AG04449 (cell line): ENCODE measurements around the gene RIC8B.
"Not testable (repeated sequence)": the region's sequence is repeated elsewhere in the genome, so short reads cannot be mapped to it uniquely, and the experiment has no call there.

ENCODE experiments used
- CTCF ChIA-PET: fragments of 350-600 bp; formaldehyde crosslinking; extraction: SDS; loops from one replicate; lab custom pipeline; 2021; ENCODE audit warnings: antibody characterized with exemption; lab: Yijun Ruan, JAX
- POLR2A ChIA-PET: fragments of 400-600, 350-600 bp; formaldehyde crosslinking; extraction: SDS; loops from one replicate; lab custom pipeline; 2020; ENCODE audit warnings: antibody characterized with exemption, inconsistent platforms; lab: Yijun Ruan, JAX
- DNase-seq: peaks from one replicate; pipeline ENCODE4 v3.0.0-alpha.2; 2010; ENCODE audit warnings: low read depth, low spot score
- H3K4me3 ChIP-seq: 2 replicates; pipeline ENCODE4 v1.5.1; 2011; ENCODE audit warnings: low read depth, mild to moderate bottlenecking, control low read depth, low read length
- CTCF ChIP-seq: IDR thresholded peaks from one replicate; pipeline ENCODE4 v1.5.1; 2011; ENCODE audit warnings: mild to moderate bottlenecking, moderate library complexity, low read length, control low read depth, inconsistent platforms; ENCODE audit not compliant: insufficient read depth; ENCODE audit errors: missing control alignments

RIC8B gene

GRCh38 chr12:106918746-106919145 lies 144.3 kb downstream of the RIC8B start:
- H3K4me3 ChIP-seq = no peak overlapping the region
- no peak for DNase-seq
- TF ChIP-seq CTCF = peak; percentile 42
- ChIA-PET CTCF (interaction anchor here (0.7 to 5.9 kb wide), 19 partner anchors 9 to 691 kb away, joined by 3 to 118 read pairs (median 6); partner anchors contain the start of genes POLR3B and TMEM263), POLR2A (no interaction called here)

GRCh38 chr12:106919910-106920544 lies 145.5 kb downstream of the RIC8B start:
- ChIA-PET CTCF (interaction anchor here (0.7 to 5.9 kb wide), 43 partner anchors 10 to 693 kb away, joined by 3 to 118 read pairs (median 3); partner anchors contain the start of genes POLR3B and TMEM263), POLR2A (no interaction called here)
- peak; percentile 43 for TF ChIP-seq CTCF
- H3K4me3 ChIP-seq = no peak overlapping the region
- peak; percentile 14 for DNase-seq

GRCh38 chr12:106921976-106922375 lies 147.5 kb downstream of the RIC8B start:
- DNase-seq, POLR2A ChIA-PET, H3K4me3 ChIP-seq: not testable (repeated sequence)
- CTCF ChIA-PET = interaction anchor here (0.5 to 5.9 kb wide), 10 partner anchors 12 to 568 kb away, joined by 3 to 118 read pairs (median 4); partner anchors contain the start of gene POLR3B

GRCh38 chr12:106923594-106923993 lies 149.1 kb downstream of the RIC8B start:
- CTCF ChIA-PET = interaction anchor here (1.9 kb wide), 1 partner anchor 566 kb away, joined by 5 read pairs; the partner anchor contains the start of gene POLR3B
- POLR2A ChIA-PET, H3K4me3 ChIP-seq, DNase-seq: not testable (repeated sequence)

- POLR2A ChIA-PET = no interaction called here
- TF ChIP-seq CTCF = no peak
- DNase-seq = no peak
- CTCF ChIA-PET = no interaction called here
- no peak overlapping the region for H3K4me3 ChIP-seq
Measured at GRCh38 chr12:106924268-106924861, 149.9 kb downstream of the RIC8B start.

- POLR2A ChIA-PET = no interaction called here
- CTCF ChIA-PET = no interaction called here
- no peak overlapping the region for H3K4me3 ChIP-seq
- DNase-seq = no peak
- TF ChIP-seq CTCF = no peak
Measured at GRCh38 chr12:106926657-106927056, 152.2 kb downstream of the RIC8B start.

- H3K4me3 ChIP-seq = no peak overlapping the region
- ChIA-PET POLR2A (no interaction called here), CTCF (no interaction called here)
- no peak for DNase-seq
- no peak for TF ChIP-seq CTCF
Measured at GRCh38 chr12:106934277-106934676, 159.8 kb downstream of the RIC8B start.
